K562 (cell line): Measurements from ENCODE around the gene GOLGA8S. TPM values are rescaled to one million over a fixed set of nuclear protein-coding genes. Genes with fewer than 3 reads are reported as not detected.

ENCODE experiments used
- CBFA2T2 ChIP-seq: fragments of 450-650 bp; conservative IDR thresholded peaks from 2 replicates; pipeline ENCODE4 v1.6.1; 2017; ENCODE audit warnings: mild to moderate bottlenecking
- HNRNPLL ChIP-seq: fragments of 200-400 bp; formaldehyde crosslinking; IDR thresholded peaks from 2 replicates; pipeline ENCODE4 v1.6.1; 2017; ENCODE audit warnings: low read length, low read depth, mild to moderate bottlenecking; ENCODE audit not compliant: poor library complexity, severe bottlenecking
- RUNX1 ChIP-seq: sonication (generic); IDR thresholded peaks from 2 replicates; pipeline ENCODE4 v1.6.1; 2016; ENCODE audit warnings: antibody characterized with exemption, low read depth
- TRIM28 ChIP-seq: fragments of 450-650 bp; IDR thresholded peaks from 2 replicates; pipeline ENCODE4 v1.6.1; 2017
- XRCC3 ChIP-seq: fragments of 450-650 bp; IDR thresholded peaks from 2 replicates; pipeline ENCODE4 v1.6.1; 2017; ENCODE audit warnings: mild to moderate bottlenecking, moderate library complexity
- ZBTB7A ChIP-seq: IDR thresholded peaks from 2 replicates; pipeline ENCODE4 v1.6.1; 2011; ENCODE audit warnings: low read depth, mild to moderate bottlenecking, low read length, moderate library complexity, borderline replicate concordance; ENCODE audit not compliant: control insufficient read depth
- ZNF407 ChIP-seq: fragments of 450-650 bp; IDR thresholded peaks from 2 replicates; pipeline ENCODE4 v1.6.1; 2016; ENCODE audit warnings: low read depth
- polyA plus RNA-seq, 8 experiments: library from polyadenylated mRNA; depleted of rRNA in 4 of 8; stranded (reverse) in 5 of 8; unstranded in 3 of 8; fragments of >200 nt; fragmentation: Nextera tagmentation in 2 of 8; fragmentation: Illumina TruSeq in 1 of 8; extraction: Ambion mirVana in 2 of 8; extraction: Trizol in 1 of 8; gene quantifications; 2 replicates each; pipeline versions ENCODE4 v1.2.1 to v1.2.3, GENCODE V29; 2011 to 2014; ENCODE audit warnings: inconsistent platforms in 1 of 8, missing spikeins in 1 of 8
- total RNA-seq, 7 experiments: library from RNA; depleted of rRNA in 6 of 7; stranded (reverse); fragments of >200 nt in 6 of 7; fragmentation: Illumina TruSeq in 2 of 7; extraction: Trizol in 2 of 7; gene quantifications; 2 replicates each; pipeline versions ENCODE4 v1.2.1 to v1.2.3, GENCODE V29; 2011 to 2021; ENCODE audit warnings: low replicate concordance in 1 of 7
- TF ChIP-seq, protein P1 (sequence below): fragments of 250-450 bp; sonication (Bioruptor Pico); IDR thresholded peaks from 2 replicates; pipeline ENCODE4 v1.4.0; 2020; ENCODE audit warnings: mild to moderate bottlenecking, moderate library complexity, borderline replicate concordance
- TF ChIP-seq, protein P2 (sequence below): fragments of 250-450 bp; sonication (Bioruptor Pico); IDR thresholded peaks from 2 replicates; pipeline ENCODE4 v1.8.0; 2021; ENCODE audit warnings: moderate library complexity, mild to moderate bottlenecking, inconsistent platforms
- TF ChIP-seq, protein P3 (sequence below): fragments of 450-650 bp; IDR thresholded peaks from 2 replicates; pipeline ENCODE4 v1.6.1; 2016; ENCODE audit warnings: mild to moderate bottlenecking
- TF ChIP-seq, protein P4 (sequence below), 2 experiments: fragments of 250-450 bp in 1 of 2; fragments of 450-650 bp in 1 of 2; sonication (Bioruptor Pico) in 1 of 2; IDR thresholded peaks; 2 replicates each; pipeline versions ENCODE4 v1.6.1 to v1.8.0; 2016 to 2021; ENCODE audit warnings: mild to moderate bottlenecking in 2 of 2, moderate library complexity in 2 of 2, missing compliant biosample characterization in 1 of 2, missing genetic modification characterization in 1 of 2
- TF ChIP-seq, protein P5 (sequence below): fragments of 250-450 bp; sonication (Bioruptor Pico); IDR thresholded peaks from 2 replicates; pipeline ENCODE4 v1.8.0; 2022; ENCODE audit warnings: moderate library complexity, mild to moderate bottlenecking, inconsistent platforms

The GOLGA8S gene
- total and polyA plus RNA-seq, 9 of the 15 experiments (the other 6 are each of a cell fraction or from before 2014, with no cell fraction given), result 0.01 TPM; not detected in 7

- TF ChIP-seq, protein P1, sequence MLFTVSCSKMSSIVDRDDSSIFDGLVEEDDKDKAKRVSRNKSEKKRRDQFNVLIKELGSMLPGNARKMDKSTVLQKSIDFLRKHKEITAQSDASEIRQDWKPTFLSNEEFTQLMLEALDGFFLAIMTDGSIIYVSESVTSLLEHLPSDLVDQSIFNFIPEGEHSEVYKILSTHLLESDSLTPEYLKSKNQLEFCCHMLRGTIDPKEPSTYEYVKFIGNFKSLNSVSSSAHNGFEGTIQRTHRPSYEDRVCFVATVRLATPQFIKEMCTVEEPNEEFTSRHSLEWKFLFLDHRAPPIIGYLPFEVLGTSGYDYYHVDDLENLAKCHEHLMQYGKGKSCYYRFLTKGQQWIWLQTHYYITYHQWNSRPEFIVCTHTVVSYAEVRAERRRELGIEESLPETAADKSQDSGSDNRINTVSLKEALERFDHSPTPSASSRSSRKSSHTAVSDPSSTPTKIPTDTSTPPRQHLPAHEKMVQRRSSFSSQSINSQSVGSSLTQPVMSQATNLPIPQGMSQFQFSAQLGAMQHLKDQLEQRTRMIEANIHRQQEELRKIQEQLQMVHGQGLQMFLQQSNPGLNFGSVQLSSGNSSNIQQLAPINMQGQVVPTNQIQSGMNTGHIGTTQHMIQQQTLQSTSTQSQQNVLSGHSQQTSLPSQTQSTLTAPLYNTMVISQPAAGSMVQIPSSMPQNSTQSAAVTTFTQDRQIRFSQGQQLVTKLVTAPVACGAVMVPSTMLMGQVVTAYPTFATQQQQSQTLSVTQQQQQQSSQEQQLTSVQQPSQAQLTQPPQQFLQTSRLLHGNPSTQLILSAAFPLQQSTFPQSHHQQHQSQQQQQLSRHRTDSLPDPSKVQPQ (CRISPR knock-in tag), result no peak
- TF ChIP-seq, protein P2, sequence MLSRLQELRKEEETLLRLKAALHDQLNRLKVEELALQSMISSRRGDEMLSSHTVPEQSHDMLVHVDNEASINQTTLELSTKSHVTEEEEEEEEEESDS (CRISPR knock-in tag), result no peak
- TF ChIP-seq XRCC3, result no peak
- TF ChIP-seq, protein P3, sequence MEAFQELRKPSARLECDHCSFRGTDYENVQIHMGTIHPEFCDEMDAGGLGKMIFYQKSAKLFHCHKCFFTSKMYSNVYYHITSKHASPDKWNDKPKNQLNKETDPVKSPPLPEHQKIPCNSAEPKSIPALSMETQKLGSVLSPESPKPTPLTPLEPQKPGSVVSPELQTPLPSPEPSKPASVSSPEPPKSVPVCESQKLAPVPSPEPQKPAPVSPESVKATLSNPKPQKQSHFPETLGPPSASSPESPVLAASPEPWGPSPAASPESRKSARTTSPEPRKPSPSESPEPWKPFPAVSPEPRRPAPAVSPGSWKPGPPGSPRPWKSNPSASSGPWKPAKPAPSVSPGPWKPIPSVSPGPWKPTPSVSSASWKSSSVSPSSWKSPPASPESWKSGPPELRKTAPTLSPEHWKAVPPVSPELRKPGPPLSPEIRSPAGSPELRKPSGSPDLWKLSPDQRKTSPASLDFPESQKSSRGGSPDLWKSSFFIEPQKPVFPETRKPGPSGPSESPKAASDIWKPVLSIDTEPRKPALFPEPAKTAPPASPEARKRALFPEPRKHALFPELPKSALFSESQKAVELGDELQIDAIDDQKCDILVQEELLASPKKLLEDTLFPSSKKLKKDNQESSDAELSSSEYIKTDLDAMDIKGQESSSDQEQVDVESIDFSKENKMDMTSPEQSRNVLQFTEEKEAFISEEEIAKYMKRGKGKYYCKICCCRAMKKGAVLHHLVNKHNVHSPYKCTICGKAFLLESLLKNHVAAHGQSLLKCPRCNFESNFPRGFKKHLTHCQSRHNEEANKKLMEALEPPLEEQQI, result no peak
- TF ChIP-seq, protein P4, sequence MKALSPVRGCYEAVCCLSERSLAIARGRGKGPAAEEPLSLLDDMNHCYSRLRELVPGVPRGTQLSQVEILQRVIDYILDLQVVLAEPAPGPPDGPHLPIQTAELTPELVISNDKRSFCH (CRISPR knock-in tag; IDR thresholded peaks at IDR 0.05), result no peak
- TF ChIP-seq, protein P4 (tag; IDR thresholded peaks at IDR 0.05), result no peak
- TF ChIP-seq, protein P5, sequence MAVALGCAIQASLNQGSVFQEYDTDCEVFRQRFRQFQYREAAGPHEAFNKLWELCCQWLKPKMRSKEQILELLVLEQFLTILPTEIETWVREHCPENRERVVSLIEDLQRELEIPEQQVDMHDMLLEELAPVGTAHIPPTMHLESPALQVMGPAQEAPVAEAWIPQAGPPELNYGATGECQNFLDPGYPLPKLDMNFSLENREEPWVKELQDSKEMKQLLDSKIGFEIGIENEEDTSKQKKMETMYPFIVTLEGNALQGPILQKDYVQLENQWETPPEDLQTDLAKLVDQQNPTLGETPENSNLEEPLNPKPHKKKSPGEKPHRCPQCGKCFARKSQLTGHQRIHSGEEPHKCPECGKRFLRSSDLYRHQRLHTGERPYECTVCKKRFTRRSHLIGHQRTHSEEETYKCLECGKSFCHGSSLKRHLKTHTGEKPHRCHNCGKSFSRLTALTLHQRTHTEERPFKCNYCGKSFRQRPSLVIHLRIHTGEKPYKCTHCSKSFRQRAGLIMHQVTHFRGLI (CRISPR knock-in tag), result no peak
- TF ChIP-seq TRIM28, result no peak
- TF ChIP-seq ZNF407, result no peak
- no peak for TF ChIP-seq ZBTB7A
- TF ChIP-seq RUNX1, result no peak
- TF ChIP-seq CBFA2T2, result no peak
- no peak for TF ChIP-seq HNRNPLL
- TF ChIP-seq, all 486 proteins: peak for 0
These were observed 43.2 kb downstream of the GOLGA8S start (continued) for GRCh38 chr15:23397779-23398178.
